NCI-H1436 treated with DMSO at 0.1 percent for 48 hours (cell line): ENCODE data around the gene POLDIP2.

Experiments used
- DNase-seq: peaks from one replicate; lab custom pipeline; 2025; lab: John Stamatoyannopoulos, UW

POLDIP2 gene

GRCh38 chr17:28390563-28390962, 33.2 kb upstream of the POLDIP2 start:
- no peak for DNase-seq

DNA sequence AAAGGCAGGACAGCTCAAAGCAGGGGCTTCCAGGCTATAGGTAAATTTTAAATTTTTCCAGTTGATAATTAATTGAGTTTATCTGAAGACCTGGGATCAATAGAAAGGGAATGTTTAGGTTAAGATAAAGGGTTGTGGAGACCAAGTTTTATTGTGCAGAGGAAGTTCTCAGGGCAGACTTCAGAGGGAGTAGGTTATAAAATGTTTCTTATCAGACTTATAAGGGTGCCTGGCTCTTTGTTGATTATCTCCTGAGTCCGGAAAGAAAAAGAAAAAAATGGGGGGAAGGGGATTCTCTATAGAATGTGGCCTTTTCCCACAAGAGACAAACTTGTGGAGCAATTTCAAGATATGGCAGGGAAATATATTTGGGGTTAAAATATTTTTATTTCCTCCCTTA, 32.8 kb upstream of the POLDIP2 start:
- DNase-seq, result no peak

DNA sequence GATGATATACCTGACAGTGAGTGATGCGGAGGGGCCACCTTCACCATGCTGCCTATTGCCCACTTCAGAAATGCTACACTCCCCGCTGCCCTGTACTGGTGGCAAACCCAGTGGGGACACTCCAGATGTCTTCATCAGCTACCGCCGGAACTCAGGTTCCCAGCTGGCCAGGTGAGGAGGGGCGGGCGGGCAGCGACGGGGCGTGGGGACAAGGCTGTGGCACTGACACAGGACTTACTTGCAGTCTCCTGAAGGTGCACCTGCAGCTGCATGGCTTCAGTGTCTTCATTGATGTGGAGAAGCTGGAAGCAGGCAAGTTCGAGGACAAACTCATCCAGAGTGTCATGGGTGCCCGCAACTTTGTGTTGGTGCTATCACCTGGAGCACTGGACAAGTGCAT, 30.8 kb upstream of the POLDIP2 start:
- DNase-seq, result no peak

DNA sequence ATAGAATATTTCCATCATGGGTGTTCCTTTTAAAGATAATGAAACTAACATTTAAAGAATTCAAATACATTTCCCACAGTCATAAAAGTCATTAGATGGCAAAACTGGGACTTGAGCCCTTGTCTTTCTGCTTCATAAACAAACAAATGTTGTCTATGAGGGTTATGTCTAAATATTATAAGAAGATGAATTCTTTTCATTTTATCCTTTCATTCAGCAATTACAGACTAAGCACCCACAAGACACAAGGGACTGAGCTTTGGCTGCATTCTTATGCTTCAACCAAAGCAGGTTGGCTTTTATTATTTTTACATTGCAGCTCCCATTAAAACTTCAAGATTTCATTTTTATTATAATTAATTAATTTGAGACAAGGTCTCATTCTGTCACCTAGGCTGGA, 29.1 kb upstream of the POLDIP2 start:
- no peak for DNase-seq

DNA sequence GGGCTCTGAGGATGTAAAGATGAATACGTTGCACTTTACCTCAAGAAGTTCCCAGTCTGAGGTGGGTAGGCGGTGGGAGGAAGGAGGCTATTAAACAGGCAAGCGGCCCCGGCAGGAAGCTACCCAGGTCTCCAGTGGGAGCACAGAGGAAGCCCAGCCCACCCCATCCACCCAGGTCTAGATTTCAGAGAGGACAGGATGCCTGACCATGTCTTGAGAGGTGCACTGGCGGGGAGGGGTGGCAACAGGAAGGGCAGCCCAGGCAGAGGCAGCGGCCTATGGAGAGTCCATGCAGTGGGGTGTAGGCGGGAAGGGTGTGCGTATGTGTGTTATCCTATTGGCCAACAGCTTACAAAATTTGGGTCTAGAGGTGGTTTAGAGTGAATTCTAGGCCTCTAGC, 28.1 kb upstream of the POLDIP2 start:
- no peak for DNase-seq

DNA sequence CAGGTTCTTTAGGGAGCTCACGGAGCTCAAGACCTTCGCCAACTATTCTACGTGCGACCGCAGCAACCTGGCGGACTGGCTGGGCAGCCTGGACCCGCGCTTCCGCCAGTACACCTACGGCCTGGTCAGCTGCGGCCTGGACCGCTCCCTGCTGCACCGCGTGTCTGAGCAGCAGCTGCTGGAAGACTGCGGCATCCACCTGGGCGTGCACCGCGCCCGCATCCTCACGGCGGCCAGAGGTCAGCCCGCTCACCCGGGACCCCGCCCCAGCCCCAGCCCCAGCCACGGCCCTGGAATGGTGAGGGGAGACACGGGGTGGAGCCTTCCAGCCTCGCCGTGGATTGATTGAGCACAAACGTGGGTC, 27.7 kb upstream of the POLDIP2 start:
- no peak for DNase-seq

DNA sequence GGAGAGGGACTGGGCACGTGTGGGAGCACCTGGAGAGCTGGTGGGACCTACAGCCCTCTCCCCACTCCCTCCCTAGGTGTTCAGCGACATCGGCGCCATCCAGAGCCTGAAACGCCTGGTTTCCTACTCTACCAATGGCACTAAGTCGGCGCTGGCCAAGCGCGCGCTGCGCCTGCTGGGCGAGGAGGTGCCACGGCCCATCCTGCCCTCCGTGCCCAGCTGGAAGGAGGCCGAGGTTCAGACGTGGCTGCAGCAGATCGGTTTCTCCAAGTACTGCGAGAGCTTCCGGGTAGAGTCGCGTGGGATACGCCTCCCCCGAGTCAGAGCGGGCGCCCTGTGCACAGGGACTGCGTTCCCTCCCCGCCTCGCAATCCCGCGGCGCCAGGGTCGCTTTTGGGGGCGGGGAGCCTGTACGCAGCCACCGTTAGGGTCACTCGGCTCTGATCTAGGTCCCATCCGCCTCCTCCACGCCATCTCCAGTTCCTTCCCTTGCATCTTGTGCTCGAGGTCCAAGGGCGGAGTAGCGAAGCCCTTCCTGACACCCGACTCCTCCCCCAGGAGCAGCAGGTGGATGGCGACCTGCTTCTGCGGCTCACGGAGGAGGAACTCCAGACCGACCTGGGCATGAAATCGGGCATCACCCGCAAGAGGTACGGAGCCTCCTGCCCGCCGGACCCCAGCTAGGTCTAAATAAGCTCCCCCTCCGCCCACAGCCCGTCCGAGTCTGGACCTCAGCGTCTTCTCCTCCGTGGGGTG, 27.1 kb upstream of the POLDIP2 start:
- no peak for DNase-seq

DNA sequence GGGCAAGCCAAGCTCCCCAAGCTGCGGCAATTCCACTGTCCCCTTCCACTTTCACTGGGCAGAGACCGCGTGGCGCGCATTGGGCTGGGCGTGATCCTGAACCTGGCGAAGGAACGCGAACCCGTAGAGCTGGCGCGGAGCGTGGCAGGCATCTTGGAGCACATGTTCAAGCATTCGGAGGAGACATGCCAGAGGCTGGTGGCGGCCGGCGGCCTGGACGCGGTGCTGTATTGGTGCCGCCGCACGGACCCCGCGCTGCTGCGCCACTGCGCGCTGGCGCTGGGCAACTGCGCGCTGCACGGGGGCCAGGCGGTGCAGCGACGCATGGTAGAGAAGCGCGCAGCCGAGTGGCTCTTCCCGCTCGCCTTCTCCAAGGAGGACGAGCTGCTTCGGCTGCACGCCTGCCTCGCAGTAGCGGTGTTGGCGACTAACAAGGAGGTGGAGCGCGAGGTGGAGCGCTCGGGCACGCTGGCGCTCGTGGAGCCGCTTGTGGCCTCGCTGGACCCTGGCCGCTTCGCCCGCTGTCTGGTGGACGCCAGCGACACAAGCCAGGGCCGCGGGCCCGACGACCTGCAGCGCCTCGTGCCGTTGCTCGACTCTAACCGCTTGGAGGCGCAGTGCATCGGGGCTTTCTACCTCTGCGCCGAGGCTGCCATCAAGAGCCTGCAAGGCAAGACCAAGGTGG, 24.0 kb upstream of the POLDIP2 start:
- DNase-seq, result no peak

GRCh38 chr17:28379814-28380801, 22.8 kb upstream of the POLDIP2 start:
- DNase-seq, result no peak

GRCh38 chr17:28372945-28373274, 15.6 kb upstream of the POLDIP2 start:
- no peak for DNase-seq

- DNase-seq, result no peak
These were observed 15.0 kb upstream of the POLDIP2 start for GRCh38 chr17:28372203-28372944.

- DNase-seq, result peak; percentile 85
These were observed 14.2 kb upstream of the POLDIP2 start, which contains the start of gene SARM1 for GRCh38 chr17:28371245-28372202. SARM1 (plus strand) TSS chr17:28371694; CDS start chr17:28372033, 339 bp downstream.

DNA sequence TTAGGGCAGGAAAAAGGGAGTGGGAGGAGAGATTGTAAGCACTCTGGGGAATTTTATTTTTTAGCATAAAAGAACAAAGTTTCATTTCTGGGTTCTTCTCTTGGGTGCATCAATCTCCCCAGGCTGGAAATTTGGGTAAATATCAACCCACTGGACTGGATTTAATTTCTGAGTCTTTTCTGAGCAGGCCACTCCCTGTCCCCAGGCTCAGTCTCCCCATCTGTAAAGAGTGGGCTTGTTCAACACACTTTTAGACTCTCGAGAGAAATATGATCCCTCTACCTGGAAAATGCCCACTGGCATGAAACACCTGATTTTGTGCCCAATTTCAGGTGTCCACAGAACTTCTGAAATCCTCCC, 13.4 kb upstream of the POLDIP2 start:
- DNase-seq, result no peak

DNA sequence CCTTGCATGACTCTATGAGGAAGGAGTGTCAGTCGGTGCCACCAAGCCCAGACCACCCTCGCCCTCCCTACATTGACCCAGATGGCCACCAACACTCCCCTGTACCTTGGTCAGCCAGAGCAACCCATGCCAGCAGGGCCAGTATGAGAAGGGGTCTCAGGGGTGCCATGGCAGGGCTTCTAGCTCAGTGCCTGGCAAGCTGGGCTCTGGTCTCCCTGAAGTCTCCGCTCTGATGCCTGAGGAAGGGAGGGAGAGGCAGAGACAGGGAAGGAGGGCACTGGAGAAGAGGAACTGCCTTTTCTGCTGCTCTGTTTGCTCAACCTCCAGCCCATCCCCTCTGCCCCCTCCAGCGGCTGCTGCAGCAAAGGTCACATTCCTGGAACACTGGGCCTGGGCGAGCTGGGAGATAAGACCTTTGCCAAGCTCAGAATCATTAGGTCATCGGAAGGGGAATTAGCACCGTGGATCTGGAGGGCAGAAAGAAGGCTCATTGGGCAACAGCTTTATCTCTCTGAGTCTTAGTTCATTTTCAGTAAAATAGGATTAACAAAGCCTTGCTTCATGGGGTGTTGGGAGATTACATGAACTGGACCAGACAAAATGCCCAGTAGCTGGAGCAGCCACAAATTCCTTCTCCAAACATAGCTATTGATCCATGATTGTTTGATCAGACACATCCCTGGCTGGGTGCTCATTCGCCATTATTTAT, 12.9 kb upstream of the POLDIP2 start, which contains the start of gene VTN:
Gene VTN, minus strand, starts transcription at position 273 of the 709 bp plus-strand sequence. Its CDS starts 104 bp downstream, at position 169.
- no peak for DNase-seq

GRCh38 chr17:28369684-28370034, 12.3 kb upstream of the POLDIP2 start:
- no peak for DNase-seq

DNA sequence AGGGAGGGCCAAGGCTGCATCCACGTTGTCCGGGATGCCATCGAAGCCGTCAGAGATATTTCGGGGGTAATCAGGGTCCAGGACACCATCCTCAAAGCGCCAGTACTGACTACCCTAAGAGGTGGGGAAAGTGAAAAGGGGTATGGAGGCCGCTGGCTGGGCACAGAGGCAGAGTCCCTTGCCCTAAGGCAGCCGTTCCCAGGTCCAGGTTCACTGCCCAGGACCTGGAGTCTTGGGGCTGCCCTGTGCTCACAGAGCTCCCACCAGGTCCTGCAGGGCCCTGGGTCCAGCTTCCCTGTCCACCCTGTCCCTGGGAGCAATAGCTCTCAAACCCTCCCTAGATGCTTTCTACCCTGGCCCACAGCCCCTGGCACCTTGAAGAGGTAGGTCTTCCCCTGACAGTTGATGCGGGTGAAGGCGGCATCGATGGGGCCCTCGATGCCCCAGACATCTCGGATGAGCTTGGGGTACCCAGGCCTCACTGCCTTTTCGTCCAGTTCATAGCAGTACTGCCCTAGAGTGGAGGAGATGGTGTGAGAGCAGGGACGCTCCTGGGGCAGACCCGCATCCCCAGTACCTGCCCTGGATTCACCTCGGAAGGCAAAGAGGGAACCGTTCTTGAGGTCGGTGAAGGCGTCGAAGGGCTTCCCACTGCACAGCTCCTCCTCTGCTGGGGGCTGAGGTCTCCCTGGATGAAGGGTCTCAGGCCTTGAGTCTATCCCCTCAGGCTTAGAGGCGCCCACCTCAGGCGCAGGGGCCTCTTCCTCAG, 11.8 kb upstream of the POLDIP2 start:
- DNase-seq, result no peak

DNA sequence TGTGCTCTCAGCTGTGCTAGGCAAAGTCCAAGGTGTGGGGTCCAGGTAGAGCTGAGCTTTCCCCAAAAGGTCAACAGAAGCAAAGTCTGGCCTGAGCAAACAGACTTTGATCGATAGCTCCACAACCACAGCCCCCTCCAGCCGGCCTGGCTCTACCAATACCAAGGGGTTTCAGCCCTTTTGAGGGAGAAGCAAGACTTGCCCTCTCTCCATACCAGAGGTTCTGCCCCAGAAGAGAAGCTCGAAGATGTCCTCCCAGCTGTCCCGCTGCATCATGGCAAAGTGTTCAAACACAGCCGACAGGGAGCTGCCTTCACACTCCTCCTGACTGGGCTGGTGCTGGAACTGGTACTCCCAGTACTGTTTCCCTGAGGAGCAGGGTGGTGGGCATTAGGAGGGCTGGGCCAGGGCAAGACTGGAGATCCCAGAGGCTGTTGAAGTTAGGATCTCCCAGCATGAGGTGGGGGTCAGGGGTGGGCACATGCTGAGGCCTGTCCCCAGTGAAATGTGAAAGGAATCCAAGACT, 11.0 kb upstream of the POLDIP2 start:
- no peak for DNase-seq

DNA sequence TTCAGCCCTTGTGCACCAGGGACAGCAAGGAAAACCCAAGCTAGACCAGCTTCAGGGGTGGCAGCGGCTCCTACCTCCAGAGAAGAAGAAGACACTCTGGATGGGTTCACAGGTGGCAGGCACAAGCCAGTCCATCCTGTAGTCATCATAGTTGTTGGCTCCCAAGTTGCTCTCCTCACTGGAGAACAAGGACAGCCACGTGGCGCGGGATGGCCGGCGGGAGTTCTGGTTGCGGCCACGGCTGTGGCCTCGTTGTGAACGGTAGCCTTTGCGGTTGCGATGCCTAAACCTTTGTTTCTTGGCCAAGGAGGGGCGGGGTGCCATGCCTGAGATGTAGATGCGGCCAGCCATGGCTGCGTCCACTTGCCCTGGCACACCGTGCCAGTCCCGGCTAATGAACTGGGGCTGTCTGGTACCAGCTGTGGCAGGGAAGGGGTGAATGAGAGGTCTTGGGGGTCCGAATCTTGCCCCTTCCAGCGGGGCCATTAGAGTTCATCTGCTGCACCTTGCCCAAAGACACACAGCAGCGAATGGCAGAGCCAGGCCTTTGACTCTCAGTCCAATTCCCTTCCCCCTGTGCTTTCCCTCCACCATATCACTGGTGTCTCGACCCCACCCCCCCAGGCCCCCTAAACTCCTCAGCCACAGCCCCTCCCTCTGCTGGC, 10.4 kb upstream of the POLDIP2 start:
- no peak for DNase-seq

GRCh38 chr17:28366605-28367004, 9.3 kb upstream of the POLDIP2 start:
- no peak for DNase-seq
